Astrocyte (in vitro differentiated cells and primary cell): ENCODE measurements around the gene CDC20B.

ENCODE experiments used
- CTCF ChIP-seq: IDR thresholded peaks from 2 replicates; pipeline ENCODE4 v1.5.1; 2011; ENCODE audit warnings: low read depth, mild to moderate bottlenecking, inconsistent platforms, low read length, moderate library complexity; ENCODE audit not compliant: insufficient read depth
- EZH2 ChIP-seq: IDR thresholded peaks from 2 replicates; pipeline ENCODE4 v1.6.1; 2012; ENCODE audit warnings: mild to moderate bottlenecking, low read length, inconsistent platforms; ENCODE audit not compliant: insufficient read depth

- TF ChIP-seq CTCF (no peak), EZH2 (no peak)
Measured at GRCh38 chr5:55162666-55163065, 10.3 kb downstream of the CDC20B start.
